Activated CD4-positive, alpha-beta T cell treated with anti-CD3 and anti-CD28 coated beads, Interleukin-10, Interleukin-2, amounts not matched to agents 100 ng/mL and 50 ng/mL, durations not matched to agents 16 hours and 8 hours (primary cell): ENCODE data around the gene KLHL26.
"Not testable (repeated sequence)": the region's sequence is repeated elsewhere in the genome, so short reads cannot be mapped to it uniquely, and the experiment has no call there.

ENCODE experiments used
- DNase-seq: peaks from one replicate; pipeline ENCODE4 v3.0.0-alpha.2; 2020

The KLHL26 gene, protein sequence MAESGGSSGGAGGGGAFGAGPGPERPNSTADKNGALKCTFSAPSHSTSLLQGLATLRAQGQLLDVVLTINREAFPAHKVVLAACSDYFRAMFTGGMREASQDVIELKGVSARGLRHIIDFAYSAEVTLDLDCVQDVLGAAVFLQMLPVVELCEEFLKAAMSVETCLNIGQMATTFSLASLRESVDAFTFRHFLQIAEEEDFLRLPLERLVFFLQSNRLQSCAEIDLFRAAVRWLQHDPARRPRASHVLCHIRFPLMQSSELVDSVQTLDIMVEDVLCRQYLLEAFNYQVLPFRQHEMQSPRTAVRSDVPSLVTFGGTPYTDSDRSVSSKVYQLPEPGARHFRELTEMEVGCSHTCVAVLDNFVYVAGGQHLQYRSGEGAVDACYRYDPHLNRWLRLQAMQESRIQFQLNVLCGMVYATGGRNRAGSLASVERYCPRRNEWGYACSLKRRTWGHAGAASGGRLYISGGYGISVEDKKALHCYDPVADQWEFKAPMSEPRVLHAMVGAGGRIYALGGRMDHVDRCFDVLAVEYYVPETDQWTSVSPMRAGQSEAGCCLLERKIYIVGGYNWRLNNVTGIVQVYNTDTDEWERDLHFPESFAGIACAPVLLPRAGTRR

GRCh38 chr19:18636969-18637629, at the start of gene KLHL26:
Gene KLHL26 (plus strand): TSS chr19:18637028. CDS start chr19:18637055, 27 bp downstream.
- no peak for DNase-seq

DNA sequence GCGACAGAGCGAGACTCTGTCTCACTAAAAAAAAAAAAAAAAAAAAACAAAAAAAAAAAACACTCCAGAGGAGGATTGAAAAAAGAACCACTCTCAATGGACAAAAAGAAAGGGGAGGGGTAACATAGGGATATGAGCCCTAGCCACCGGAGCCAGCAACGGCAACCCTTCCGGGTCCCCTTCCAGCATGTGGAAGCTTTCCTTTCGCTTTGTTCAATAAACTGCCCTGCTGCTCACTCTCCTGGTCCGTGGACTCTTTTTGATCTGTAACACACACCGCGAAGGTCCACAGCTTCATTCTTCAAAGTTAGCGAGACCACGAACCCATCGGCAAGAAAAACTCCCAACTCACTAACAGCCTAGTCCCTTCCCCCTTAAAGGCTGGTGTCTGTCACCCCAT, 49.3 kb upstream of the KLHL26 start:
- no peak for DNase-seq

DNA sequence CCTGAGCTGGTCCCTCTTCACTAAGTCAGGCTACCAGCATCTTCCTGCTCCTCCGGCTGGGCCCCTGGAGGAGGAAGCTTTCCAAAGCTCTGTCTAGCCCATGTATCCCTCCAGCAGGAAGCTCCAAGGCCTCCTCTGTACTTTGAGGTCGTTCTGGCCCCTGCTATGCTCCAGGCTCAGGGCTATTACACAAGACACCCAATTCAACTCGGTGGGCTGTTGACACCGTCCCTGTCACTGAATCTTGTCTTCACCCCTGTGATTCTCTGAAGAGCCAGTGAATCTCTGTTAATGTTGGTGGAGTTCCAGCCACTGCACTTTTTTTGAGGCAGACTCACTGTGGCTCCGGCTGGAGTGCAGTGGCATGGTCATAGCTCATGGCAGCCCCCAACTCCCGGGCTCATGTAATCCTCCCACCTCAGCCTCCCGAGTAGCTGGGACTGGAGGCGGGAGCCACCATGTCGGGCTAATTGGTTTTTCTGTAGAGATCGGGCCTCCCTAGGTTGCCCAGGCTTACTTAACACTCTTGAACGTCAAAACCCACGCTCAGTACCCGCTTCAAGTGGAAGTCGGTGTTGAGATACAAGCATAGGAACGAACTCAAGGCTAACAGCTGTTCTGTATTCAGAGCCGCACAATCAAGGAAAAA, 48.7 kb upstream of the KLHL26 start:
- no peak for DNase-seq

DNA sequence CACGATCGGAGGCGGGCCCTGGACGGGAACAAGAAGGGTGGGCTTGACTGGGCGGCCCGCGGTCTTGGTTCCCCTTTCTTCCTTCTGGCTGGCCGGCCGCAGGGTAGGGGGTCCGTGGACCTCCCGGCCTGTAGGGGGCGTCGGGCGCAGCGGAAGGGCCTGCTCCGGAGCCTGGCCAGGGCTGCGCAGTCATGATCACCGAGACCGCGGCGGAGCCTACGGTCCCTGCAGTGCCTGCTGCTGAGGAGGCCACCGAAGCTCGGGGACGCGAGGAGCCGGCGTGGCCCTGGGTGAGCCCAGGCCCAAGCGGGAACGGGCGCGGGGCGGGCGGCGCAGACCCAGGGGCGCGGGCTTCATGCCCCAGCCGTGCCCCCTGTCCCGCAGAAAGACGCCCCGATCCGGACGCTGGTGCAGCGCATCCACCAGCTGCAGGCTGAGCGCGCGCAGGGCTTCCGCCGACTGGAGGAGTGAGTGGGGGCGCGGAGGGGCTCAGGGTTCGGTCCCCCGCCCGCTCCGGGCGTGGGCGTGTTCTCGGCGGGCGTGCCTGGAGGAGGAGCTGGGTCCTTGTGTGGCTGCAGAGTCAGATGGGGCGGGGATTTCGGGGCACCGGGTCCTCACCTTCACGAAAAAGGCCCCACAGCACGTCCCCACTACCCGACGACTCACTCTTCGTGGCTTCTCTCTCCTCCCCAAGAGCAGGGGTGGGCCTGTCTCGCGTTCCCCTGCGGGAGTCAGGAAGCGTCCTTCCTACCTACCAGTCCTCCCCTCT, 48.0 kb upstream of the KLHL26 start, which contains the start of gene REX1BD:
Gene REX1BD (plus strand): TSS at position 188 of the 769 bp plus-strand sequence. CDS start 4 bp downstream, at position 192.
- peak; percentile 93 for DNase-seq

DNA sequence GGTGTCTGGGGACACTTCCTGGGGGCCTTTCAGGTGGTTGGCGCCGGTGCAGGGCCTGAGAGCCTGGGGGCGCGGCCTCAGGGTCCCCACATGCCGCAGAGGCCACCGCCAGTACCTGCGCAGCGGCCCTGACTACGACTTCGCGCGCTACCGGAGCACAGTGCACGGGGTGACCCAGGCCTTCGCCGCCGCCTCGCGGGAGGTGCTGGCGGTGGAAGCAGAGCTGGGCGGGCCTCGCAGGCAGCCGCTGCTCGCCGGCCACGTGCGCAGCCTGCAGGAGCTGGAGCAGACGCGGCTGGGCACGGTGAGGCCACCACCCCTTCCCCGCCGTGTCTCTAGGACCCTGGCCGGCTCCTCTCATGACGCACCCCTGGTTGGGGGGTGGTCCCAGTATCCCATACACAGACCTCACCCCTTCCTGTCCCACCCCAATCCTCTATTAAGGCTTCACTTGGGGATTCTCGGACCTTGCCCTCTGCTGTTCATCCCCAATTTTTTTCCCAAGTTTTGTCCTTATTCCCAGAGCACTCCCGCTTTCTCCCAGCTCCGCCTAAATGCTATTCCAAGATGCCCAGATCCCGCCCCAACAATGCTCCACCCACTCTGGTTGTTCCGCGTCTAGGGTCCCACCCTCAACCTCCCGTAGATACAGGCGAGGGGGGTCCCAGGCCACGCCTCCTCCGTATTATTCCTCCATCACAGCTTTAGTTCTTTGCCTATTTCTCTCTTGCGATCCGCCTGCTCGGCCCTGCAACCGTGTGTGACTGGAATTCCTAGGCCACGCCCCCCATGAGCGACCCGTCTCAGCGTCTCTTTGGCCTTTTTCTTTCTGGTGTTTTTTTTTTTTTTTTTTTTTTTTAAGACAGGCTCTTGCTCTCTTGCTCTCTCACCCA, 47.2 kb upstream of the KLHL26 start:
- DNase-seq, result peak; percentile 71

GRCh38 chr19:18590273-18591272, 46.3 kb upstream of the KLHL26 start:
- DNase-seq, result peak; percentile 60

- DNase-seq, result no peak
Observed at GRCh38 chr19:18591735-18592385, 45.0 kb upstream of the KLHL26 start.

DNA sequence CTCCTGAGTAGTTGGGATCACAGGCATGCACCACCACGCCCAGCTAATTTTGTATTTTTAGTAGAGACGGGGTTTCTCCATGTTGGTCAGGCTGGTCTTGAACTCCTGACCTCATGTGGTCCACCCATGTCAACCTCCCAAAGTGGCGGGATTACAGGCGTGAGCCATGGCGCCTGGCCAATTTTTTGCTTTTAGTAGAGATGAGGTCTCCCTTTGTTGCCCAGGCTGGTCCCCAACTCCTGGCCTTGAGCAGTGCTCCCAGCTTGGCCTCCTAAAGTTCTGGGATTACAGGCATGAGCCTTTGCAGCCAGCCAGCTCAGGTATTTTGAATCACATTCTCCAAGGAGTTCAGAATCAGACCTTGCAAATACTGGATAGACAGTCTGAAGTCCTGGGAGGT, 44.1 kb upstream of the KLHL26 start:
- not testable (repeated sequence) for DNase-seq

GRCh38 chr19:18593367-18594095, 43.3 kb upstream of the KLHL26 start:
- no peak for DNase-seq

DNA sequence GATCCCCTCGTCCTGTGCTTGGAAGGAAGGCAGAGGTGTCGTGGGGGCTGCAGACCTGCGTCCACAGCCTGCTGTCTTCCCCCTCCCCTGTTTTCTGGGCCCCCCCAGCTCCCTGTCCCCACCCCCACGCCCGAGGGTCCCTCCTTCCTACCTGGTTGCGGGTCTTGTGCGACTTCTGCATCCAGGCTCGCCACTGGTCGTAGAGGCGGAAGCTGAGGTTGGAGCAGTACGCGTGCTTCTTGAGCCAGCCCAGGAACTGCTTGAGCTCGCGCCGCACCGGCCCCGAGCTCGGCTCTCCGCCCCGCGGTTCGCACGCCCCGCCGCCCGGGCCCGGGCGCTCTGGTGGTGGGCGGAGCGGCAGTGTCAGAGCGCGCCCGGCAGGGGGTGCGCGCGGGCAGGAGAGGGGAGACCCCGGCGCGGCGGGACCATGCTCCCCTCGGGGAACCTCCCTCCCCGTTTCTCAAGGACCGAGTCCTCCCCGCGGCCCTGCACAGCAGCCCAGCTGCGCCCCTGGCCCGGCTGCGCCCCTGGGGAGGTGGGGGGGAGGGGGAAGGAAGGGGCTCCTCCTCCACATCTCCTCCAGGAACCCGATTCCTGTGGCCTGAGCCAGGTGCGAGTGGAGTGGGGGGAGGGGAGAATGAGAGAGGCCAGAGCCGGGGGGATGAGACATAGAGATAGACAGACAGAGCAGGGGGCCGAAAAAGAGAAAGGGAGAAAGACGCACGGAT, 42.6 kb upstream of the KLHL26 start:
- DNase-seq, result peak; percentile 73

DNA sequence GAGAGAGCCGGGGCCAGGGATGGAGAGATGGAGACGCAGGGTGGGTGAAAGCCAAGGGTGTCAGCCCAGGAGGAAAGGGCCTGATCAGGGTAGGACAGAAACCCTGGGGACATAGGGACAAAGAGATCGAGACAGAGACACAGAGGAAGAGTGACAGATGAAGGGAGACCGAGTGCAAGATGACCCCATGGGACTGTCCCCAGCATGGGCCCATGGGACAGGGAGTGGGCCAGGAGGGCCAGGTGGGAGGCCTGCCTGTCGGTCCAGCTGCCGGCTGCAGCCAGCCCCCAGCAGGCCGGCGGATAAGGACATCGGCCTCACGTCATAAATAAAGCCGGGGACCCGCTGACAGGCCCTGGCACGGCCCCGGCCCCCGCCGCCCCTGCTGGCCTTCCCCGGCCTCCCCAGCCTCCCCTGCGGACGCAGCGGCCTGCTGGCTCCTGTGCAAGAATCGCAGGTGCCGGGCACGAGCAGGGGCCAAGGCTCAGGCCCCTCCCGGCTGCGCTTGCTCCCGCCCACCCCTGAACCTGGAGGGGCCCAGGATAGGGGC, 41.9 kb upstream of the KLHL26 start:
- no peak for DNase-seq

- no peak for DNase-seq
Observed at GRCh38 chr19:18595475-18595874, 41.4 kb upstream of the KLHL26 start.

DNA sequence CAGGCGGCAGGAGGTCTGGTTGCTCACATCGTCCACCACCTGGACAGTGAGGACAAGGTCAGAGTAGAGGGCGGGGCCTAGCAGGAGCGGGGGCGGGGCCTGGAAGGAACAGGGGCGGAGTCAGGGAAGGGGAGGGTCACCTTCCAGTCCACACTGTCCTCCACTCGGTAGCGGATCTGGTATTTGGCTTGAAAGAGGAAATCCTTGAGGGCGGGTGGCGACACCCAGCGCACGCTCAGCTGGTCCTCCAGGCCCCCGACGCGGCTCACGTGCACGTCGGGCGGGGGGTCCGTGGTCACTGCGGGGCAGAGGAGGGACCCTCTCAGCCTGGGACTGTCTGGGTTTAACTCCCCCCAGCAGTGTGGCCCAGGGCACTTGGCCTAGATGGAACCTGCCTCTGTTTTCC, 40.1 kb upstream of the KLHL26 start:
- DNase-seq, result no peak

GRCh38 chr19:18597809-18598660, 38.8 kb upstream of the KLHL26 start:
- no peak for DNase-seq

DNA sequence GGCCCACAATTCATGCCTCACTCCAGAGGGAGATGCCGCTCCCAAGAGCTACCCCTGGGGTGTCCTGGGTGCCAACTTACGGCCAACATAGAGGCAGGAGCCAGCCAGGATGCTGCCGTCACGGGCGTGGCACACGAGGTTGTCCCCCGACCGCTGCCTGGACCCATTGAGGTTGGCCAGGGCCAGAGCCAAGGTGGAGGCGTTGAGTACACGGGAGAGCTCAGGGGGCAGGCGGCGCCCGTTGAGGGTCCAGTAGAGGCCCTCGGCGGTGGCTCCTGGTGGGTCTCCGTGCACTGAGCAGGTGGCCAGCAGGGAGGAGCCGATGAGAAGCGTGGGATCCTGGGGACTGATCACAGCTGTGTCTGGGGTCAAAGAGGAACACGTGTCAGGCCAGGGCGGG, 37.3 kb upstream of the KLHL26 start:
- no peak for DNase-seq

GRCh38 chr19:18600692-18601397, 36.0 kb upstream of the KLHL26 start:
- not testable (repeated sequence) for DNase-seq
